Measurements from ENCODE around the gene PACS1.

PACS1 gene

DNA sequence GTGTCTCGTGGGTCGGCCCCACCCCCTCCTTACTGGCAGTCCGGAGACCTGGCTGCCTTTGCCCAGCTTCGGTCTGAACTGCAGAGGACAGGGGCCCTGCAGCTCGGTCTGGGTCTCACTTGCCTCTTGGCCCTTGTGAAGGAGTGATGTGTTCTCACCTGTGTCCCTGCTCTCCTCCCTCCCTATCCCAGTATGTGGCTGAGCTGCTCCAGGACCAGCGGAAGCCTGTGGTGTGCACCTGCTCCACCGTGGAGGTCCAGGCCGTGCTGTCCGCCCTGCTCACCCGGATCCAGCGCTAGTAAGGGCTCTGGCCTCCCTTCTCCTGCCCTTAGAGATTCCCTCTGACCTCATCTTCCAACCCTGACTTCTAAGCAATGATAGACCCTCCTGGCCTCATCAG, 162.7 kb downstream of the PACS1 start:
- Histone ChIP-seq H3K4me3 (ENCODE audit: low read length) (no peak overlapping the region), H3K9me3 (ENCODE audit: control insufficient read depth, insufficient read depth, low read length) (no peaks in the 10 kb centered on the region), H3K36me3 (ENCODE audit: control insufficient read depth, low read length) (peaks cover 36% of the 10 kb centered on the region), H3K4me1 (ENCODE audit: control insufficient read depth, low read length) (no peaks in the 10 kb centered on the region), H3K4me2 (ENCODE audit: low read length) (no peak overlapping the region), H3K27ac (ENCODE audit: low read depth, low read length) (no peak overlapping the region), H3K9me2 (replicated peaks; ENCODE audit: control insufficient read depth, low read length) (no peaks in the 10 kb centered on the region), H3K79me2 (ENCODE audit: control insufficient read depth, low read length) (no peaks in the 10 kb centered on the region), H3K27me3 (ENCODE audit: control insufficient read depth, low read length) (no peaks in the 10 kb centered on the region), H3F3A (ENCODE audit: control insufficient read depth, insufficient read depth) (no peaks in the 10 kb centered on the region; the same call in 1 of the 2 replicates), H4K20me1 (ENCODE audit: control insufficient read depth, insufficient read depth, low read depth, low read length) (no peaks in the 10 kb centered on the region)
- TF ChIP-seq, protein P1, sequence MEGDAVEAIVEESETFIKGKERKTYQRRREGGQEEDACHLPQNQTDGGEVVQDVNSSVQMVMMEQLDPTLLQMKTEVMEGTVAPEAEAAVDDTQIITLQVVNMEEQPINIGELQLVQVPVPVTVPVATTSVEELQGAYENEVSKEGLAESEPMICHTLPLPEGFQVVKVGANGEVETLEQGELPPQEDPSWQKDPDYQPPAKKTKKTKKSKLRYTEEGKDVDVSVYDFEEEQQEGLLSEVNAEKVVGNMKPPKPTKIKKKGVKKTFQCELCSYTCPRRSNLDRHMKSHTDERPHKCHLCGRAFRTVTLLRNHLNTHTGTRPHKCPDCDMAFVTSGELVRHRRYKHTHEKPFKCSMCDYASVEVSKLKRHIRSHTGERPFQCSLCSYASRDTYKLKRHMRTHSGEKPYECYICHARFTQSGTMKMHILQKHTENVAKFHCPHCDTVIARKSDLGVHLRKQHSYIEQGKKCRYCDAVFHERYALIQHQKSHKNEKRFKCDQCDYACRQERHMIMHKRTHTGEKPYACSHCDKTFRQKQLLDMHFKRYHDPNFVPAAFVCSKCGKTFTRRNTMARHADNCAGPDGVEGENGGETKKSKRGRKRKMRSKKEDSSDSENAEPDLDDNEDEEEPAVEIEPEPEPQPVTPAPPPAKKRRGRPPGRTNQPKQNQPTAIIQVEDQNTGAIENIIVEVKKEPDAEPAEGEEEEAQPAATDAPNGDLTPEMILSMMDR (IDR thresholded peaks at IDR 0.05; ENCODE audit: low read depth, low read length, poor library complexity, severe bottlenecking) = no peak
- no peak for TF ChIP-seq EZH2phosphoT487 (IDR thresholded peaks at IDR 0.05; ENCODE audit: borderline replicate concordance, low read length)

DNA sequence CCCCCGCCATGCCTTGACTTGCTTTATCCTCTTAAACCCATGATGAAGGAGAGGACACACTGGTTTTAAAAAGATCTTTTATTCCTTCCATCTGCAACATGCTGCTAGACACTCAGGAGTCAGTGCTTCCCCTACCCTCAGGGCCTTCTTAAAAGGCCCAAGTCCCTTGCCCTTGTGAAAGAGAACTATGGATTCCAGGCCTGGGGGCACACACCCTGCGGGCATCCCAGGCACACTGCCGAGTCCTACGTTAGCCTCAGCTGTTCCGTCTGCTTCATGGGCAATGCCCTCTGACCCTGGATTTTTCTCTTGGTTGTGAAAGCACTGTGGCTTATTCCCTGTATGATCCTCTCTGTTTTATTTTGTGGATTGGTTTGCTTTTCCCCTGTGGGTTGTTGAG, 163.2 kb downstream of the PACS1 start:
- Histone ChIP-seq H3F3A (ENCODE audit: control insufficient read depth, insufficient read depth) (no peaks in the 10 kb centered on the region; the same call in 1 of the 2 replicates), H3K9me2 (replicated peaks; ENCODE audit: control insufficient read depth, low read length) (no peaks in the 10 kb centered on the region), H4K20me1 (ENCODE audit: control insufficient read depth, insufficient read depth, low read depth, low read length) (no peaks in the 10 kb centered on the region), H3K4me2 (ENCODE audit: low read length) (no peak overlapping the region), H3K4me3 (ENCODE audit: low read length) (no peak overlapping the region), H3K27me3 (ENCODE audit: control insufficient read depth, low read length) (no peaks in the 10 kb centered on the region), H3K9me3 (ENCODE audit: control insufficient read depth, insufficient read depth, low read length) (no peaks in the 10 kb centered on the region), H3K79me2 (ENCODE audit: control insufficient read depth, low read length) (no peaks in the 10 kb centered on the region), H3K27ac (ENCODE audit: low read depth, low read length) (no peak overlapping the region), H3K36me3 (ENCODE audit: control insufficient read depth, low read length) (peaks cover 36% of the 10 kb centered on the region), H3K4me1 (ENCODE audit: control insufficient read depth, low read length) (no peaks in the 10 kb centered on the region)
- TF ChIP-seq, protein P1 (IDR thresholded peaks at IDR 0.05; ENCODE audit: low read depth, low read length, poor library complexity, severe bottlenecking) = no peak

DNA sequence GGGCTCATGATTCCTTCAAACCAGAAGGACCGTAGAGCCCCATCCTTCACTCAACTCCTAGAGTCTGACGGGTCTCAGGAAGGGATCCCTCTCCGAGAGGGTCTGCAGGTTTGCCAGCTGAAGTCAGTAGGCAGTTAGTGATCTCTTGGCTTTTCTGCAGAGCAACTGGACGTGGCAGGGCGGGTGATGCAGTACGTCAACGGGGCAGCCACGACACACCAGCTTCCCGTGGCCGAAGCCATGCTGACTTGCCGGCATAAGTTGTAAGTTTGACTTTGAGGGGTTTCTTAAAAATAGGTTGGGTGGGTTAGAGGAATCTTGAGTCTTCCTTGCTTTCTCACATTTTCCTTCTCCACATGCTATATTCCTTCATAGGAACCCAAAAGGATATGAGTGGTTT, 165.1 kb downstream of the PACS1 start:
- H3K36me3 ChIP-seq (ENCODE audit: control insufficient read depth, low read length) = peaks cover 44% of the 10 kb centered on the region

More for the DNA sequence above, 165.1 kb downstream of the PACS1 start:
- H3K27me3 ChIP-seq (ENCODE audit: control insufficient read depth, low read length) = no peaks in the 10 kb centered on the region
- no peaks in the 10 kb centered on the region for H3K9me3 ChIP-seq (ENCODE audit: control insufficient read depth, insufficient read depth, low read length)
- H3F3A ChIP-seq (ENCODE audit: control insufficient read depth, insufficient read depth) = no peaks in the 10 kb centered on the region
- H3K27ac ChIP-seq (ENCODE audit: low read depth, low read length) = no peak overlapping the region
- H3K79me2 ChIP-seq (ENCODE audit: control insufficient read depth, low read length) = no peaks in the 10 kb centered on the region
- H3K4me2 ChIP-seq (ENCODE audit: low read length) = no peak overlapping the region
- no peak for TF ChIP-seq EZH2phosphoT487 (IDR thresholded peaks at IDR 0.05; ENCODE audit: borderline replicate concordance, low read length)
- TF ChIP-seq, protein P1 (IDR thresholded peaks at IDR 0.05; ENCODE audit: low read depth, low read length, poor library complexity, severe bottlenecking) = no peak
- H3K4me1 ChIP-seq (ENCODE audit: control insufficient read depth, low read length) = no peaks in the 10 kb centered on the region
- H4K20me1 ChIP-seq (ENCODE audit: control insufficient read depth, insufficient read depth, low read depth, low read length) = no peaks in the 10 kb centered on the region
- H3K4me3 ChIP-seq (ENCODE audit: low read length) = no peak overlapping the region
- no peaks in the 10 kb centered on the region for H3K9me2 ChIP-seq (replicated peaks; ENCODE audit: control insufficient read depth, low read length)
